Motor neuron (in vitro differentiated cells): ENCODE data around the gene XG. TPM values are rescaled to one million over a fixed set of nuclear protein-coding genes. Genes with fewer than 3 reads are reported as not detected.
"Not testable (repeated sequence)": the region's sequence is repeated elsewhere in the genome, so short reads cannot be mapped to it uniquely, and the experiment has no call there.

Experiments
- ATAC-seq, 8 experiments: fragments of 200-7000 bp; cut with Tn5 transposase; replicated peaks in 6 of 8; 2 replicates each; pipeline ENCODE4 v1.8.0; 2021; ENCODE audit warnings: mild to moderate bottlenecking in 8 of 8, moderate library complexity in 8 of 8
- H3K27ac ChIP-seq, 2 donors: fragments of 250-450 bp; sonication (Bioruptor Pico); 2 replicates each; pipeline ENCODE4 v1.9.0; 2021; ENCODE audit warnings: antibody characterized with exemption in 2 of 2, mild to moderate bottlenecking in 2 of 2, moderate library complexity in 1 of 2
- H3K4me1 ChIP-seq, 2 donors: fragments of 250-450 bp; sonication (Bioruptor Pico); replicated peaks in 1 of 2; 2 replicates each; pipeline ENCODE4 v1.6.1; 2021; ENCODE audit warnings: antibody characterized with exemption in 2 of 2, mild to moderate bottlenecking in 2 of 2, moderate library complexity in 1 of 2
- H3K4me3 ChIP-seq, 5 donors: fragments of 250-450 bp; sonication (Bioruptor Pico); 2 replicates each; pipeline ENCODE4 v1.9.0; 2021; ENCODE audit warnings: antibody characterized with exemption in 5 of 5, mild to moderate bottlenecking in 5 of 5, moderate library complexity in 4 of 5
- whole genome bisulfite sequencing, 10 experiments: fragments of 450-650 bp; shearing (Covaris generic); methylation state at CpG; one replicate each; pipeline ENCODE4 v1.0.0; 2022; 5-methylcytosine and 5-hydroxymethylcytosine counted together
- in situ Hi-C, 9 experiments: fragments of 400-800 bp; cut with MboI; loops; one replicate each; pipeline ENCODE4 v1.15.0; 2021; ENCODE audit warnings: low sequenced_read_pairs in 9 of 9, low pct_unique_long_range_greater_than_20kb in 2 of 9; ENCODE audit not compliant: unreplicated experiment in 9 of 9
- total RNA-seq, 8 experiments: library from RNA; unstranded; fragments of 300-600 nt; gene quantifications; 2 replicates each; pipeline versions ENCODE4 v1.2.3 to v1.2.4, GENCODE V29; 2022

The XG gene
- total RNA-seq, 8 experiments from 2014 or later: 0.14 to 15.2 (median 0.90) TPM; not detected in 3

- H3K27ac ChIP-seq, in situ Hi-C loops, H3K4me1 ChIP-seq, H3K4me3 ChIP-seq, ATAC-seq: not testable (repeated sequence)
- WGBS, 10 experiments: 9 to 69% (median 60%) methylated on average over 1 to 6 of the region's 6 CpGs
Observed at GRCh38 chrX:2746250-2746649, 5.6 kb upstream of the XG start.

- ATAC-seq: no peak
- H3K27ac ChIP-seq: no peak overlapping the region
- H3K4me1 ChIP-seq: peaks cover 0 to 5% of the 10 kb centered on the region in 2 donors
- in situ Hi-C loops: no loop called here
- WGBS, 10 experiments: 28 to 96% (median 74%) methylated on average over 3 to 8 of the region's 8 CpGs; no CpG with 5 or more reads in 2 of the 10 experiments
- no peak overlapping the region for H3K4me3 ChIP-seq
Observed at GRCh38 chrX:2748171-2748814, 3.5 kb upstream of the XG start.

GRCh38 chrX:2748815-2749188 is 3.0 kb upstream of the XG start:
- H3K4me3 ChIP-seq: no peak overlapping the region
- no peak overlapping the region for H3K27ac ChIP-seq
- no peak for ATAC-seq
- WGBS, 10 experiments: no CpG with 5 or more reads among the region's 1 CpG
- in situ Hi-C loops: no loop called here
- peaks cover 0 to 5% of the 10 kb centered on the region in 2 donors for H3K4me1 ChIP-seq

GRCh38 chrX:2751291-2751690 is 549 bp upstream of the XG start:
- no peak overlapping the region for H3K27ac ChIP-seq
- peaks cover 0 to 3% of the 10 kb centered on the region in 2 donors for H3K4me1 ChIP-seq
- in situ Hi-C loops: no loop called here
- H3K4me3 ChIP-seq: no peak overlapping the region
- WGBS, 10 experiments: 0 to 100% (median 67%) methylated on average over 1 to 3 of the region's 3 CpGs; no CpG with 5 or more reads in 3 of the 10 experiments
- ATAC-seq: peak in 2 of 8 experiments; percentile 2 to 4

- H3K4me1 ChIP-seq, H3K4me3 ChIP-seq, in situ Hi-C loops, H3K27ac ChIP-seq: not testable (repeated sequence)
- WGBS, 10 experiments: 0 to 100% (median 10%) methylated on average over 2 to 3 of the region's 7 CpGs; no CpG with 5 or more reads in 5 of the 10 experiments
- ATAC-seq: peak in 3 of 8 experiments; percentile 4 to 18 (median 16)
Observed at GRCh38 chrX:2752441-2752840, 601 bp downstream of the XG start.

GRCh38 chrX:2755163-2755715 is 3.4 kb downstream of the XG start:
- ATAC-seq: peak in 6 of 8 experiments; percentile 13 to 75 (median 42)
- in situ Hi-C loops, H3K4me3 ChIP-seq, H3K27ac ChIP-seq, H3K4me1 ChIP-seq: not testable (repeated sequence)
- 8 to 100% methylated on average over 1 to 2 of the region's 5 CpGs; no CpG with 5 or more reads in 8 of the 10 experiments for whole genome bisulfite sequencing, 10 experiments

GRCh38 chrX:2756548-2756947 is 4.7 kb downstream of the XG start:
- H3K4me1 ChIP-seq: no peaks in the 10 kb centered on the region
- in situ Hi-C loops: no loop called here
- WGBS, 10 experiments: 87 to 100% (median 99%) methylated on average over 1 to 6 of the region's 10 CpGs; no CpG with 5 or more reads in 6 of the 10 experiments
- ATAC-seq: no peak
- H3K27ac ChIP-seq: no peak overlapping the region
- H3K4me3 ChIP-seq: no peak overlapping the region

- no peak overlapping the region for H3K4me3 ChIP-seq
- in situ Hi-C loops: no loop called here
- WGBS, 10 experiments: 80% methylated on average over 1 of the region's 2 CpGs; no CpG with 5 or more reads in 9 of the 10 experiments
- no peaks in the 10 kb centered on the region for H3K4me1 ChIP-seq
- no peak for ATAC-seq
- H3K27ac ChIP-seq: no peak overlapping the region
Observed at GRCh38 chrX:2761246-2761645, 9.4 kb downstream of the XG start.

- H3K27ac ChIP-seq, H3K4me1 ChIP-seq, ATAC-seq, in situ Hi-C loops, H3K4me3 ChIP-seq: not testable (repeated sequence)
- whole genome bisulfite sequencing, 10 experiments: 30 to 100% (median 80%) methylated on average over 1 to 3 of the region's 4 CpGs; no CpG with 5 or more reads in 5 of the 10 experiments
Observed at GRCh38 chrX:2762671-2763070, 10.8 kb downstream of the XG start.

GRCh38 chrX:2764766-2765548 is 13.1 kb downstream of the XG start:
- H3K4me1 ChIP-seq, H3K4me3 ChIP-seq, H3K27ac ChIP-seq, ATAC-seq, in situ Hi-C loops: not testable (repeated sequence)
- WGBS, 10 experiments: 50 to 100% (median 71%) methylated on average over 1 to 15 of the region's 19 CpGs; no CpG with 5 or more reads in 1 of the 10 experiments

GRCh38 chrX:2765549-2765830 is 13.7 kb downstream of the XG start:
- Histone ChIP-seq H3K4me3 (no peak overlapping the region), H3K4me1 (no peaks in the 10 kb centered on the region), H3K27ac (no peak overlapping the region)
- no peak for ATAC-seq
- WGBS, 10 experiments: 10 to 81% (median 60%) methylated on average over 2 to 5 of the region's 5 CpGs; no CpG with 5 or more reads in 2 of the 10 experiments
- in situ Hi-C loops: no loop called here

GRCh38 chrX:2766906-2767305 is 15.1 kb downstream of the XG start:
- WGBS, 10 experiments: 52 to 100% (median 95%) methylated on average over 1 to 8 of the region's 11 CpGs; no CpG with 5 or more reads in 4 of the 10 experiments
- no peak for ATAC-seq
- Histone ChIP-seq H3K27ac (no peak overlapping the region), H3K4me3 (no peak overlapping the region), H3K4me1 (no peaks in the 10 kb centered on the region)
- in situ Hi-C loops: no loop called here

GRCh38 chrX:2767631-2768455 is 16.0 kb downstream of the XG start:
- in situ Hi-C loops: no loop called here
- Histone ChIP-seq H3K27ac (no peak overlapping the region), H3K4me3 (no peak overlapping the region), H3K4me1 (no peaks in the 10 kb centered on the region)
- 0 to 100% (median 50%) methylated on average over 1 to 10 of the region's 25 CpGs; no CpG with 5 or more reads in 4 of the 10 experiments for WGBS, 10 experiments
- ATAC-seq: peak; percentile 24 to 98 (median 72)
